Activated CD8-positive, alpha-beta T cell treated with anti-CD3 and anti-CD28 coated beads for 36 hours (primary cell): ENCODE measurements around the gene UCP2. TPM values are rescaled to one million over a fixed set of nuclear protein-coding genes. Genes with fewer than 3 reads are reported as not detected.

ENCODE experiments used
- ATAC-seq: fragments of 200-7000 bp; cut with Tn5 transposase; one replicate; pipeline ENCODE4 v1.10.0; 2021; ENCODE audit warnings: mild to moderate bottlenecking, moderate library complexity
- CTCF ChIA-PET: fragments of 350-600 bp; sonication (Branson Sonifier 250); formaldehyde crosslinking; loops from one replicate; lab custom pipeline; 2021; ENCODE audit warnings: antibody characterized with exemption; lab: Charles Lee
- POLR2A ChIA-PET: fragments of 350-600 bp; sonication (Branson Sonifier 250); formaldehyde crosslinking; loops from one replicate; lab custom pipeline; 2021; ENCODE audit warnings: antibody characterized with exemption; lab: Charles Lee
- DNase-seq: peaks from one replicate; pipeline ENCODE4 v3.0.0-alpha.2; 2020
- H3K27ac Mint-ChIP-seq: one replicate; pipeline ENCODE4 v1.8.0; 2021; ENCODE audit warnings: mild to moderate bottlenecking, mixed read lengths
- H3K27me3 Mint-ChIP-seq: one replicate; pipeline ENCODE4 v1.8.0; 2021; ENCODE audit warnings: mixed read lengths
- H3K36me3 Mint-ChIP-seq: one replicate; pipeline ENCODE4 v1.8.0; 2021; ENCODE audit warnings: low read depth, mixed read lengths
- H3K4me1 Mint-ChIP-seq: one replicate; pipeline ENCODE4 v1.8.0; 2021; ENCODE audit warnings: low read depth, mixed read lengths
- H3K4me3 Mint-ChIP-seq: one replicate; pipeline ENCODE4 v1.8.0; 2021; ENCODE audit warnings: mild to moderate bottlenecking, moderate library complexity, mixed read lengths
- H3K9me3 Mint-ChIP-seq: one replicate; pipeline ENCODE4 v1.8.0; 2021; ENCODE audit warnings: mixed read lengths
- intact Hi-C: fragments of 100-400 bp; cut with micrococcal nuclease; formaldehyde crosslinking; loops from one replicate; pipeline ENCODE4 v1.10.0; 2022
- total RNA-seq, 2 experiments: library from RNA; stranded (reverse); gene quantifications; one replicate each; pipeline ENCODE4 v1.2.3, GENCODE V29; 2021
- TF ChIP-seq, protein P1 (sequence below): fragments of 200-600 bp; IDR thresholded peaks from one replicate; pipeline ENCODE4 v1.8.0; 2022; ENCODE audit warnings: antibody characterized with exemption, mild to moderate bottlenecking

UCP2 gene
- total RNA-seq, 2 experiments from 2014 or later: 244 to 252 TPM

DNA sequence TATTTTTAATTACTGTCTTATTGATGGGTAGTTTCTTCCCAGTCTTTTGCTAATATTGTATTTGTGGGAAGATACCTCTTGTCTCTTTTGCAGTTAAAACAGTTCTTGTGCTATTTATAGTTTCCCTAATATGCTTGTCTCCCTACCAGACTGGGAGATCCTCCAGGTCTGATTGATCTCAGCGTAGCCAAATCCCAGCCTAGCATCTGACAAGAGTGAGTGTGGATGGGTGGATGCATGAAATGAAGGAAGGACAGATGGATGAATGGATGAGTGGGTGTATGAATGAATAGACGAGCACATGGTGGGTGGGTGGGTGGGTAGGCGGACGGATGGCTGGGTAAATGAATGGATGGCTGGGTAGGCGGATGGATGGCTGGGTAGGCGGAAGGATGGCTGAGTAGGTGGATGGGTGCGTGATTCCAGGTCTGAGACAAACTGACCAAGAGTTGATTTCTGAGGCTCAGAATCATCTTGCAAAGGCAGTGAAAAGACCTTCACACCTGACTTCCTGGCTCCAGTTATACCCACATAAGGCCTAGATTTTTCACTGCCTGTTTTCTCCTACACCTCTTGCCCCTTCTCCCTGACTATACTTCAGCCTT is 20.4 kb downstream of the UCP2 start:
- H3K4me1 Mint-ChIP-seq: peaks cover 14% of the 10 kb centered on the region
- ATAC-seq: no peak
- TF ChIP-seq, protein P1, sequence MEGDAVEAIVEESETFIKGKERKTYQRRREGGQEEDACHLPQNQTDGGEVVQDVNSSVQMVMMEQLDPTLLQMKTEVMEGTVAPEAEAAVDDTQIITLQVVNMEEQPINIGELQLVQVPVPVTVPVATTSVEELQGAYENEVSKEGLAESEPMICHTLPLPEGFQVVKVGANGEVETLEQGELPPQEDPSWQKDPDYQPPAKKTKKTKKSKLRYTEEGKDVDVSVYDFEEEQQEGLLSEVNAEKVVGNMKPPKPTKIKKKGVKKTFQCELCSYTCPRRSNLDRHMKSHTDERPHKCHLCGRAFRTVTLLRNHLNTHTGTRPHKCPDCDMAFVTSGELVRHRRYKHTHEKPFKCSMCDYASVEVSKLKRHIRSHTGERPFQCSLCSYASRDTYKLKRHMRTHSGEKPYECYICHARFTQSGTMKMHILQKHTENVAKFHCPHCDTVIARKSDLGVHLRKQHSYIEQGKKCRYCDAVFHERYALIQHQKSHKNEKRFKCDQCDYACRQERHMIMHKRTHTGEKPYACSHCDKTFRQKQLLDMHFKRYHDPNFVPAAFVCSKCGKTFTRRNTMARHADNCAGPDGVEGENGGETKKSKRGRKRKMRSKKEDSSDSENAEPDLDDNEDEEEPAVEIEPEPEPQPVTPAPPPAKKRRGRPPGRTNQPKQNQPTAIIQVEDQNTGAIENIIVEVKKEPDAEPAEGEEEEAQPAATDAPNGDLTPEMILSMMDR: no peak
- H3K4me3 Mint-ChIP-seq: no peak overlapping the region
- H3K27ac Mint-ChIP-seq: no peak overlapping the region
- no peaks in the 10 kb centered on the region for H3K27me3 Mint-ChIP-seq
- intact Hi-C loops: no loop called here
- POLR2A ChIA-PET: interaction anchor here (3.1 kb wide), 1 partner anchor 19 kb away, joined by 14 read pairs; the partner anchor contains the start of gene UCP2
- no peaks in the 10 kb centered on the region for H3K36me3 Mint-ChIP-seq
- DNase-seq: no peak
- CTCF ChIA-PET: interaction anchor here (0.8 to 0.9 kb wide), 2 partner anchors 9 to 10 kb away, joined by 3 read pairs; no protein-coding TSS in a partner anchor
- H3K9me3 Mint-ChIP-seq: no peaks in the 10 kb centered on the region

DNA sequence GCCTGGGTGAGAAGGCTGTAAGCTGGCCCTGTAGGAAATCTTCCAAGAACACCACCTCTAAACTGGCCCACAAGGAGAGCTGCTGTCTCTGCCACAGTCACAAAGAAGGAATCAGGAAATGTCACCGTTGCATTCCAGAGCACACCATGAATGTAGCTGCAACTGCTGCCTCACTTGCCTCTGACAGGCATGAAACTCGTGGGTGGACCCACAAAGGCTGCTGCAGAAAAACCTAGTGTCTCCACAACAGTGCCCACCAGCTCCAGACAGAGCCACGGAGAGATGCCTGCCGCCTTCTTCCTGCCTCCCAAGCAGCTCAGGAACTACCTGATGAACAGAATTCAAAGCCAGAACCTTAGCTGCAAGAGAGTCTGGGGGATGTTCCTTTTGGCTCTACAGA is 21.3 kb downstream of the UCP2 start:
- H3K4me1 Mint-ChIP-seq: peaks cover 14% of the 10 kb centered on the region
- no peaks in the 10 kb centered on the region for H3K27me3 Mint-ChIP-seq
- no peak for ATAC-seq
- no peaks in the 10 kb centered on the region for H3K9me3 Mint-ChIP-seq
- no peak for DNase-seq
- TF ChIP-seq, protein P1: no peak
- CTCF ChIA-PET: interaction anchor here (0.9 kb wide), 1 partner anchor 9 kb away, joined by 4 read pairs; no protein-coding TSS in a partner anchor
- H3K36me3 Mint-ChIP-seq: no peaks in the 10 kb centered on the region
- H3K4me3 Mint-ChIP-seq: no peak overlapping the region
- intact Hi-C loops: no loop called here
- POLR2A ChIA-PET: no interaction called here
- no peak overlapping the region for H3K27ac Mint-ChIP-seq

DNA sequence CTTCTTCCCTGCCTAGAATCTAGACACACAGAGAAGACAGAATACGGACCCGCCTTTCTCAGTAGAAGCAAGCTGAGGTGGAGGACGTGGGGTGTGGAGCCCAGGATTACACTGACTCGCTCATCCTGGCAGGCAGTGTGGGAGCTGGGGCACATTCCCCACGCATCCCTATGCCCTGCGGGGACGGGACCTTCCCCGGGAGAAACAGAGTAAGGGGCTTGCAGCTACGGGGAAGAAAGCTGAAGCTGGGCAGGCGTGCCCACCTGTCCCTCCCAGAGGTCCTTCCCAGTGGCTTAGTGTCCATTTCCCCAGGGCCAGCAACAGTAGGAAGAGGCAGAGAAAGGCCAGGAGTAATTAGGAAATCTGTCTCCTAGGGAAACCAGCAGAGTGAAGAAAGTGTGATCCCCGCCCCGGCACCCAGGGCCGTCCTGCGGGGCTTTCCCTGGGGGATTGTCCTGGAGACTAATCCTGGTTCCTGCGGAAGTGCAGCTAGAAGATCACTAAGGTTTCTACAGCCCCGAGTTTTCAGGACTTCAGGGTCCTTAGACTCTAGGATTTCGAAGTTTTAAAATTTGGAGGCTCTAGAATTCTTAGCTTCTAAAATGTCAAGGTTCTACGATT is 24.0 kb downstream of the UCP2 start:
- ATAC-seq (no peak), DNase-seq (no peak)
- Mint-ChIP-seq H3K4me3 (no peak overlapping the region), H3K27ac (no peak overlapping the region), H3K4me1 (no peaks in the 10 kb centered on the region), H3K27me3 (no peaks in the 10 kb centered on the region), H3K9me3 (no peaks in the 10 kb centered on the region), H3K36me3 (no peaks in the 10 kb centered on the region)
- ChIA-PET POLR2A (no interaction called here), CTCF (no interaction called here)
- TF ChIP-seq, protein P1: no peak
- intact Hi-C loops: no loop called here

DNA sequence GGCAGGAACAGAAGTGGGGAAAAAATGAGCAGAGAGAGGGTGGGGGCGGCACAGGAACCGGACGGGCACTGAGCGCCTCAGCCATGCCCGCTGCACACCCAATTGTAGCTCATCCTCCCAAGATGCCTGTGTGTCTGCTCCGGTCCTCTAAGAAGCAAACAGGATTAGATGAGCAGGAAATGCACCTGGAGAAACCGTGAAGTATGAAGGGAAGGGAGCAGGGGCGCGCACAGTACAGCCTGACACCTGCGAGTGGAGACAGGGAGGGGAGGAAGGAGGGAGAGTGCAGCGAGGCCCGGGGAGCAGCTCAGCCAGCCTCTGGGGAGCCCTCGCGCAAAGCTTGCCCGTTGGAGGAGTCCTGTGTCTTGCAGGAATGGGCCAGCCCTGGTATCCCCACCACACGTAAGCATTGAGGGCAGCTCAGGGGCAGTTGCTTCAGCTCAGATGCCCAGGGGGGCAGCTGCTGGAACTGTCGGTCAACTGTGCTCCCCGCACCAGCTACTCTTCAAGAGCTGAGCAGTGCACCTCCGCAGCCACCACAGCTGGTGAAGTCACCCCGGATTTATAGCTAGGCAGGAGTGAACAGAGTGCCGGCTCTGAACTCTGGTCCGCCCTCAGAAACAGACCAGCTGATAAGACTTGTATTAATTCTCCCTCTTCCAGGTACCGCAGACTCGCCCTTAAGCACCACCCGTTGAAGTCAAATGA is 24.8 kb downstream of the UCP2 start:
- Mint-ChIP-seq H3K9me3 (no peaks in the 10 kb centered on the region), H3K4me1 (no peaks in the 10 kb centered on the region), H3K36me3 (no peaks in the 10 kb centered on the region), H3K27ac (no peak overlapping the region), H3K27me3 (no peaks in the 10 kb centered on the region), H3K4me3 (no peak overlapping the region)
- POLR2A ChIA-PET: no interaction called here
- CTCF ChIA-PET: interaction anchor here (1.0 to 1.7 kb wide), 2 partner anchors 9 to 89 kb away, joined by 3 to 4 read pairs; no protein-coding TSS in a partner anchor
- DNase-seq (no peak), ATAC-seq (no peak)
- intact Hi-C loops: no loop called here
- TF ChIP-seq, protein P1: no peak
